Upper lobe of right lung (tissue), 1 donor: ENCODE results near the gene NELL1. TPM values are rescaled to one million over a fixed set of nuclear protein-coding genes. Genes with fewer than 3 reads are reported as not detected.

Experiments
- ATAC-seq: fragments of 200-7000 bp; cut with Tn5 transposase; one replicate; pipeline ENCODE4 v1.9.1; 2020; ENCODE audit warnings: mild to moderate bottlenecking, moderate library complexity
- DNase-seq: peaks from one replicate; pipeline ENCODE4 v3.0.0-alpha.2; 2020
- H3K27ac ChIP-seq: fragments of 200-600 bp; one replicate; pipeline ENCODE4 v1.8.0; 2022
- H3K27me3 ChIP-seq: fragments of 200-600 bp; one replicate; pipeline ENCODE4 v1.8.0; 2022; ENCODE audit warnings: mild to moderate bottlenecking
- H3K36me3 ChIP-seq: fragments of 200-600 bp; one replicate; pipeline ENCODE4 v1.8.0; 2022
- H3K4me1 ChIP-seq: fragments of 200-600 bp; one replicate; pipeline ENCODE4 v1.8.0; 2022
- H3K4me3 ChIP-seq: fragments of 200-600 bp; one replicate; pipeline ENCODE4 v1.8.0; 2022; ENCODE audit warnings: mild to moderate bottlenecking
- H3K9me3 ChIP-seq: fragments of 200-600 bp; one replicate; pipeline ENCODE4 v1.8.0; 2022
- intact Hi-C: fragments of 100-400 bp; cut with DNase I; formaldehyde crosslinking; loops from one replicate; pipeline ENCODE4 v1.11.0; 2022
- total RNA-seq: library from RNA; stranded (reverse); fragmentation: NEBNext Ultra II Directional; extraction: Animal tissue kit (Norgen Biotek cat#: 25700); gene quantifications from one replicate; pipeline ENCODE4 v1.2.1, GENCODE V29; 2021
- TF ChIP-seq, protein P1 (sequence below): fragments of 200-600 bp; IDR thresholded peaks from one replicate; pipeline ENCODE4 v1.8.0; 2022; ENCODE audit warnings: antibody characterized with exemption
- donor health status: DM: no; HTN: yes; CAD: no; lungs with severe emphysema.

The NELL1 gene
- total RNA-seq, 1 donor from 2014 or later: not detected

DNA sequence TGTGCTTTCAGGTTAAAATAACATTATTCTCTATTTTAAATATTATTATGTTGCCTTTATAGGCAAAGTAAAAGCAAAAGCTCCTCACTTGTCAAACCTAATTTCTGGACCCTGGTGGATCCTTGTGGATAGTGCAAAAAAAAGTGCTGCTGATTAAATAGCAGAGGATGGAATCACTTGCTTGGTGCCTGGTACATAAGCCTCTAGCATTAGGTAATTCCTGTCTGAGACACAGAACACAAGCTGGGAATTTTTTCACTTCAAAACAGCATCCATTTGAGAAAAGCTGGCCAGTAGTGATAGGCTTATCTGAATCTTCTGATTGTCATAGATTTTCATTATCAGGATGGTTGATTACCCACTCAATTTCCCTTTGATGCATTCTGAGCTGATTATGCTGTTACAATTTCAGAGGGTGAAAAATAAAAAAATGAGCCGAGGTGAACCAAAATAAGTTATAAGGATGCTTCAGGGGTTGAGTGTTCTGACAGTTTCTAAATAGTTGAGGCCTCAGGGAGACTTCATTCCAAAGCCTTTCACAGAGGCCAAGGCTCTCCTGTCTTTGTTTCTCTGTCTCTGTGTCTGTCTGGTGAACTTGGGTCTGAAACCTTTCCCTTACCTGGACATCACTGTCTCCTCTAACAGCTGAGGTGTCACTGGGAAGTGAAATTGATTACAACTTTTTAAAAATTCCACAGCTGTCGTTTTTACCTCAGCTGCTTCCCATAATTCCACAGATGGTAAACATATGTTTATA, 242.9 kb downstream of the NELL1 start:
- ATAC-seq (no peak), DNase-seq (no peak)
- no peaks in the 10 kb centered on the region for H3K27me3 ChIP-seq
- intact Hi-C loops: no loop called here
- H3K9me3 ChIP-seq: no peaks in the 10 kb centered on the region
- TF ChIP-seq, protein P1, sequence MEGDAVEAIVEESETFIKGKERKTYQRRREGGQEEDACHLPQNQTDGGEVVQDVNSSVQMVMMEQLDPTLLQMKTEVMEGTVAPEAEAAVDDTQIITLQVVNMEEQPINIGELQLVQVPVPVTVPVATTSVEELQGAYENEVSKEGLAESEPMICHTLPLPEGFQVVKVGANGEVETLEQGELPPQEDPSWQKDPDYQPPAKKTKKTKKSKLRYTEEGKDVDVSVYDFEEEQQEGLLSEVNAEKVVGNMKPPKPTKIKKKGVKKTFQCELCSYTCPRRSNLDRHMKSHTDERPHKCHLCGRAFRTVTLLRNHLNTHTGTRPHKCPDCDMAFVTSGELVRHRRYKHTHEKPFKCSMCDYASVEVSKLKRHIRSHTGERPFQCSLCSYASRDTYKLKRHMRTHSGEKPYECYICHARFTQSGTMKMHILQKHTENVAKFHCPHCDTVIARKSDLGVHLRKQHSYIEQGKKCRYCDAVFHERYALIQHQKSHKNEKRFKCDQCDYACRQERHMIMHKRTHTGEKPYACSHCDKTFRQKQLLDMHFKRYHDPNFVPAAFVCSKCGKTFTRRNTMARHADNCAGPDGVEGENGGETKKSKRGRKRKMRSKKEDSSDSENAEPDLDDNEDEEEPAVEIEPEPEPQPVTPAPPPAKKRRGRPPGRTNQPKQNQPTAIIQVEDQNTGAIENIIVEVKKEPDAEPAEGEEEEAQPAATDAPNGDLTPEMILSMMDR: no peak
- no peak overlapping the region for H3K27ac ChIP-seq
- no peaks in the 10 kb centered on the region for H3K4me1 ChIP-seq
- H3K4me3 ChIP-seq: no peak overlapping the region
- H3K36me3 ChIP-seq: no peaks in the 10 kb centered on the region

DNA sequence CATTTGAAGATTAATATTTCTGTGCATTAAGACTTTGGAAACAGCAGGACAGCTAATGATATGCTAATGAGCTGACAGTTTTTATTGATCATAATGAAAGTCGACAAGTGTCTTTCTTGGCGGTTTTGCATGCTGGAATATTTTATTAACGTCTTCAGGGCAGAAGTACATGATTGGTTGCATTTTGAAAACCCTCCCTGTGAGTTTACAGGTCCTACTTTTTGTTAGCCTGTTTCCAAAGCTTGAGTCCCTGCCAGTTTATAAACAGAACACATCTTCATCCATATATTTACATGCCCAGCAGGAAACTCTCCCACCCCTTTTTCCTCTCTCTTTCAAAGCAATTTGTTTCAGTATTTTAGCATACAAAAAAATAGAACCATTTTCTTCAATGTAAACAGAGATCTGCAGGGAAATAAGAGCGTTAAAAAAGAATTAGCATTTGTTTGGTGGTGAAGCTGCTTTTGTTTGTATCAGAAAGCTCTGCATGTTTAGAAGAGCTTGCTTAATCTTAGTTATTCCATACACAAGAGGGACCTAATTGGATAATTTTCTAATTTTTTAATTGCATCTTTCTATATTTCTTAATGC, 243.6 kb downstream of the NELL1 start:
- TF ChIP-seq, protein P1: no peak
- H3K4me1 ChIP-seq: no peaks in the 10 kb centered on the region
- H3K36me3 ChIP-seq: no peaks in the 10 kb centered on the region
- H3K27me3 ChIP-seq: no peaks in the 10 kb centered on the region
- DNase-seq: no peak
- ATAC-seq: no peak
- intact Hi-C loops: no loop called here
- H3K9me3 ChIP-seq: no peaks in the 10 kb centered on the region
- no peak overlapping the region for H3K4me3 ChIP-seq
- H3K27ac ChIP-seq: no peak overlapping the region

DNA sequence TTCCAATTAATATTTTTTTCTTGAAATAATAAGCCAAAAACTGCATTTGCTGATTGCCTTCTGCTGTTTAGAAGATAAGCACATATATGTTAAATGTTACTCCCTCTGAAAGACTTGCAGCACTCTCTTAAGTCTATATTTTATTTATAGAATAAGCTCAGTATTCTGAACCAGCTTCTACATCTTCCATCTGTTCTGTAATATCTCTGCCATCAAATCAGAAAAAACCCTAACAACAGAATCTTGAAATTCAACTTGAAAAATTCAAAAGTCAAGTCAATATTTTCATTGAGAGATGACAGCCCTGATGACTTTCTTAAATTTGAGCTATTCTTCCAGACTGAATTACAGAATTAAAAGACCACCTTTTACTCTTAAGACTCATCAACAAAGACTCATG, 247.9 kb downstream of the NELL1 start:
- DNase-seq (no peak), ATAC-seq (no peak)
- intact Hi-C loops: no loop called here
- H3K4me1 ChIP-seq: no peaks in the 10 kb centered on the region
- no peaks in the 10 kb centered on the region for H3K9me3 ChIP-seq
- TF ChIP-seq, protein P1: no peak
- H3K36me3 ChIP-seq: no peaks in the 10 kb centered on the region
- no peak overlapping the region for H3K27ac ChIP-seq
- H3K4me3 ChIP-seq: no peak overlapping the region
- no peaks in the 10 kb centered on the region for H3K27me3 ChIP-seq

- TF ChIP-seq, protein P1: no peak
- Histone ChIP-seq H3K36me3 (no peaks in the 10 kb centered on the region), H3K4me1 (no peaks in the 10 kb centered on the region), H3K9me3 (no peaks in the 10 kb centered on the region), H3K27ac (no peak overlapping the region), H3K27me3 (no peaks in the 10 kb centered on the region), H3K4me3 (no peak overlapping the region)
- DNase-seq (no peak), ATAC-seq (no peak)
- intact Hi-C loops: no loop called here
These were observed 257.6 kb downstream of the NELL1 start for GRCh38 chr11:20926799-20927540.

DNA sequence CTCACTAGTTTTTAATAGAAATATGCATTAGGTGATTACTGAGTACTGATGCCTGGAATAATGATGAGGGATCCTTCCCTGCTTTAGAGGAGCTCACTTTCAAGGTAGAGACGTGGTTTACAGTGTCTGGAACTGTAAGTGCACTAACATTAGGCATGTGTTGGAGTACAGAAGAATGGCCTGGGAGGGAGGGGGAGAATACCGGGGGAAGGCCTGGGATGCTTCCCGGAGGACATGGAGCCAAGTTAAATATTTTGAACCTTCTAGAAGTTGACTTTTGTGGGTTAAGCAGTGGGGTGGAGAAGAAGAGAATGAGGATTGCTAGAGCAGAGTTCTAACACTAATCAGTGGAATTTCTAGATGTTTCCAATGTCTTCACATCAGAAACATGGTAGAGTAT, 261.6 kb downstream of the NELL1 start:
- TF ChIP-seq, protein P1: no peak
- DNase-seq (no peak), ATAC-seq (peak; percentile 58)
- H3K9me3 ChIP-seq: no peaks in the 10 kb centered on the region
- no peaks in the 10 kb centered on the region for H3K27me3 ChIP-seq
- H3K27ac ChIP-seq: no peak overlapping the region
- no peak overlapping the region for H3K4me3 ChIP-seq
- intact Hi-C loops: no loop called here
- H3K4me1 ChIP-seq: no peaks in the 10 kb centered on the region
- H3K36me3 ChIP-seq: no peaks in the 10 kb centered on the region
